Stimulated activated CD4-positive, alpha-beta T cell treated with anti-CD3 and anti-CD28 coated beads, TNF-alpha, amount 100 ng/mL, for 4 hours (primary cell): ENCODE results near the gene MYL4.
"Not testable (repeated sequence)": the region's sequence is repeated elsewhere in the genome, so short reads cannot be mapped to it uniquely, and the experiment has no call there.

Experiments used
- DNase-seq, 3 experiments: peaks; one replicate each; pipeline ENCODE4 v3.0.0-alpha.2; 2020; ENCODE audit warnings: low read depth in 3 of 3

The MYL4 gene

DNA sequence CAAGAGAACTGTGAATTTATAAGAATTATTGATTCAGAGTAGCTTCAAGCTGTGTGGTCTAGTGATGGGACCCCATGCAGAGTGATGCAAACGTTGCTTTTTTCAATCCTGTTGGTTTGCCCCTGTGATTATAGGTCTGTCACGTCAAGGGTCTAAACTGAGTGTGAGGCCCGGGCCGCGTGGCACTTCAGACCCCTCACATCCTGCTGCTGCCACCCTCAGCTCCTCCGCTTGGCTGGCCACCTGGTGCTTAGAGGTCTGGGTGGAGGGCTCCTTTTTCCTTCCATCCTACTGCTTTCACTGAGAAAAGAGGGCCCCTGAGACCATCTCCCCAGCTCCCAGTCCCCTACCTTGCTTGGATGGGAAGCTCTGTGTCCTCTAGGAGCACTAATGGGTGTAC lies 12.0 kb downstream of the MYL4 start:
- no peak for DNase-seq

DNA sequence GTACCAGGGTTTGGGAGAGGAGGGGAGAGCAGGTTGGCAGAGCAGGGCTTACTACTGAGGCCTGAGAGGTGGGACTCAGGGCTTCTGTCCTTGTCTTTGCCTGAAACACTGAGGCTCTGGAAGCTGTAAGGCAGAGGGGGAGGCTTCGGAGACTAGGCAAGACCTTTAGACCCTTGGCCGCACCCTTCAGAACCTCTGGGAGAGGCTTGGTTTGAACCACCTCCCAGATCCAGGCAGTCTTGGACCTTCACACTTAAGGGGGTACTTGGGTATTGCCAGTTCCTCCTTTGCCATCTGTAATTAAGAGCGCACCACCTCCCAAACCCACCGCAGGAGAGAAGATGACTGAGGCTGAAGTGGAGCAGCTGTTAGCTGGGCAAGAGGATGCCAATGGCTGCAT lies 12.9 kb downstream of the MYL4 start:
- DNase-seq, result no peak

DNA sequence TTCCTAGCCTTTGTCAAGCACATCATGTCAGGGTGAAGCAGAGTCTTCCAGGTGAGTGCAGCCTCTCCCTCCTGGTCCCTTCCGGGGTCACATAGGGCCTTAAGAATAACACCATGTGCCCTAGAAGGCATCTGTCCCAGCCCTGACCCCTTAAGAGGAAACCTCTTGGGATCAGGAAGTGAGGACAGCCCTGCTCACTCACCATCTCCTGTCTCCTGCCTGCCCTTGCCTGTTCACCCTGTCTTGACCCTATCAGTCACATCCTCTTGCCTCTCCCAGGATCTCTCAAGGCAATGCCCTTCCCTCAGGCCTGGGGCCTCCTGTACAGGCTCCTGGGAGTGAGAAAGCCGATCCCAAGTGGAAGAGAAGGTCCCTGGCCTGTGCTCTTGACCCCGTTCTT lies 13.9 kb downstream of the MYL4 start:
- DNase-seq, result no peak

DNA sequence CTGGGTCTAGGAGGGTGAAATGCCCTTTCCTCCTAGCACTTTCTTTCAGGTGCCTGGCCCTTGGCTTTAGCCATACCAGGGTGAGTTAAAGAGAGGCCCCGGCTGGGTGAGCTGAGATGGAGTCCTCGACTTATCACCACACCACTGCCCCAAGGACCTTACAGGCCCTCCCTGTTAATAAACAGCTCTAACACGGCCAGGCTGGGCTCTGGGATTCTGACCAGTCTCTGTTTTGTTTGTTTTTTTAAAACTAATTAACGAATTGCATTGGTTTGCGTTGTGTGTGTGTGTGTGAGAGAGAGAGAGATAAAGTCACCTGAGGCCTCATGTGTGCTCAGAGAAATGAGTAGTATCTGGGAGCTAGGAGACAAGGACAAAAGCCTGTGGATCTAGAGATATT lies 14.3 kb downstream of the MYL4 start:
- no peak for DNase-seq

DNA sequence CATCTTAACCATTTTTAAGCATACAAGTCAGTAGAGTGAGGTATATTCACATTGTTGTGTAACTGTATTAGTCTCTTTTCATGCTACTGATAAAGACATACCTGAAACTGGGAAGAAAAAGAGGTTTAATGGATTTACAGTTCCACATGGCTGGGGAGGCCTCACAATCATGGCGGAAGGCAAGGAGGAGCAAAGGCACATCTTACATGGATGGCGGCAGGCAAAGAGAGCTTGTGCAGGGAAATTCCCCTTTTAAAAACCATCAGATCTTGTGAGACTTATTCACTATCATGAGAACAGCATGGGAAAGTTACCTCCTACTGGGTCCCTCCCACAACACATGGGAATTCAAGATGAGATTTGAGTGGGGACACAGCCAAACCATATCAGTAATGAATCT lies 14.9 kb downstream of the MYL4 start:
- not testable (repeated sequence) for DNase-seq

DNA sequence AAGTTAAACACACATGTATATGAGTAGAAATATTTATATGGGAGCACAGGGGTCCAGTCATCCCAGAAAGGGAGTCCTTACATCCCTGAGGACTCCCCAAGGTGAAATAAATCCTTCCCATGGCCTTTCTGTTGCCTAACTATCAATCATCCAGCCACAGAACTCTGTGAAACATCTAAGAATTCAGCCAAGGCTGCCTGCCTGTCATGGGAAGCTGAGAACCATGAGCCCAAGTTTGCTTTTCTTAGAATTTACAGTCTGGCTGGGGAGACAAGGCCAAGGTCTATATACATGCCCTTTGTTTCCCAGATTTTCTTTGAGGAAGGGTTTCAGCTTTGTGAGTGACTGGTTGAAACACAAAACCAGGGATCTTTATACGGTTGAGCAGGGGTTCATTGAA lies 15.8 kb downstream of the MYL4 start:
- no peak for DNase-seq

DNA sequence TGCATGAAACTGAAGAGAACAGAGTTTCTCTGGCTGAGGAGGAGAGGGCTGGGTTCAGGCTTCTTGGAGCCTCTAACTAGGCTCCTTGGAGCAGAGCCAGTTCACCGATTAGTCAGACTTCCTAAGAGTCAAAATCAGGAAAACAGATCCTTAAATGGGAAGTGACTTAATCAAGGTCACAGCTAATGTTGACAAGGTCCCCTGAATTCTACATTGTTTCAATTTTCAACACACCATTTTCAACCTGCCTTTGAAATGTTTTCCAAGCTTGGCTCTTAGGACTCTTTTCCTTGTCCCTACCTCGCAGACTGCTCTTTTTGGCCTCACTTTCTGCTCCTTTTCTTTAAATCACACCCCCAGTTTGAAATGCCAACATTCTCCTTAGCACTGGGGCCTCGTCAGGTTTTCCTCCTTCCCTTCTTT lies 16.3 kb downstream of the MYL4 start:
- DNase-seq, result no peak

DNA sequence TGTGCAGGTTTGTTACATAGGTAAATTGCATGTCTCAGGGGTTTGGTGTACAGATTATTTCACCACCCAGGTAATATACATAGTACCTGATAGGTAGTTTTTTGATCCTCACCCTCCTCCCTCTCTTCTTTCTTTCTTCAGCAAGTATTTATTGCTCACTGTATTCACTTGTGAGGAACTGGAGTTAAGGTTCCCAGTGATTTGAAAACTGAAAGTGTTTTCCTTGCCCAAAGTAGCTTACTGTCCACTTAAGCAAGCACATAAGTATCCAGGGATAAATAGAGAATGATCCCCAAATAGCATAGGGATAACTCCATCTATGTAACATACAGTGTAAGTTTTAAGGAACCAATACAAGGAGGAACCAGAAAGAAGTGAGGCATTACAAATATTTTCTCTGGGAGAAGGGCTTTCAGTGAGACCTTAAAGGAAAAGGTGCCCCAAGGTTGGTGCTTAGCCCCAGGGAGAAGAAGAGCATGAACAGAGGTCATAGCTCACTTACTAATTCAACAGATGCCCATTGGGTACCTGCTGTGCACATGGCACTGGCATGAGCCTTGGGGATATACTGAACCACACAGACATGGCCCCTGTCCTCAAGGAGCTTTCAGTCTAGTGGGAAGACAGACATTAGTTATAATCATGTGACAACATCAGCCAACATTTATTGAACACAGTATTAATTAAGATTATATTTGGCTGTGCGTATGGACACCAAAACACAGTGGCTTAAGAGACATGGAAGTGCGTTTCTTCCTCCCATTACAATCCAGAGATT lies 17.0 kb downstream of the MYL4 start:
- DNase-seq, result no peak

DNA sequence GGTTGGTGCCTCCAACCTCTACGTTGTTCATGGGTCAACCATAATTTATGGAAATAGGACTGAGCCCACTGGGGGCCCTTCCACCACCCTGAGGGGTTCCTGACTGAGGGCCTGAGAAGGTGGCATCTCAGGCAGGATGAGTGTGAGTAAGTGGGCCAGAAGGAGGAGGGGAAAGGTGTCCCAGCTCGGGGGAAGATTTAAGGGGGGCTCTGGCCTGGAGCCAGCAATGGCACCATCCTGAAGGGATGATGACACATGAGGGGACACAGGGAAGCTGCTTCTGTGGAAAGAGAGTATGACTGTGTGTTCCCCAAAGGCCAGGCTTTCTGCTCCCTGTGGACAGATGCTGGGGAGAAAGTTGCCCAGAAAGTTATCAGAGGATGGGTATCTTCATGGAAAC lies 18.7 kb downstream of the MYL4 start:
- no peak for DNase-seq

DNA sequence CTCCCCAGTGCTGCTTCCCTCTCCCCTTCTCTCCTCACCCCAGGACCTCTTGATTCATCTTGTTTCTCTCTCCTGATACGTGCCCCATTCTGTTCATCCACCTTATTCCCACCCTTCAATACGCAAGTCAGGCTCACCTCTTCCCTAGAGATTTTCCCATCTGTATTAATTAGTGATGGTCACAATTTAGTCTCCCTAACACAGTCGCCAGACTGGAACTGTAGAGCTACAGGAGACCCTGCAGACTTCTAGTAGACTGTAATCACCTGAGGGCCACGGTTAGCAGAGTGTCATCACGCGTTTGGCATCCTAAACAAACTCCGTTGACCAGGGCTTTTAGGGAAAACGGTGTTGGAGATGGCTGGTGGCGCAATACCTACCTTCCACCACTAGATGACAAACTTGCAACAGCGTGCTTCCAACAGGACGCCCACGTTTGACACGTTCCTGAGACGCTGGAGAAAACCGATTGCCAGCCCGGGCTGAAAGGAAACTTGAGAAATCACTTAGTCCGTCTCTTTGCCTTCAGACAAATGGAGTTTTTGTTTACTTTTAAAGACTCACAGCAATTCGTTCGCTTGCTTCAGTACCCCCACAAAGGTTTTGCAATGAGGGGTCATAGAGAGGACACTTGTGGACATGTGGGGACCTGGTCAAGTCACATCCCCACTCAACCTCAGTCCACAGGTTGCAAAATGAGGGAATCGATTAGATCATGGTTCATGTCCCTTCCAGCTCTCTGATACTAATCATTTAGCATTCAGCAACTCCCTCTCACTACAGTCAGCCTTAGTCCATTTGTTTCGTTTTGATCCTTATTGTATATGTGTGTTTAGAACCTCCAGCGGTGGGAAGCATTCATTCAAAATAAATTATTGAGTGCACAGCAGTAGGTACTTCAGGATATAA lies 20.6 kb downstream of the MYL4 start:
- peak; percentile 34 to 61 (median 59) for DNase-seq

DNA sequence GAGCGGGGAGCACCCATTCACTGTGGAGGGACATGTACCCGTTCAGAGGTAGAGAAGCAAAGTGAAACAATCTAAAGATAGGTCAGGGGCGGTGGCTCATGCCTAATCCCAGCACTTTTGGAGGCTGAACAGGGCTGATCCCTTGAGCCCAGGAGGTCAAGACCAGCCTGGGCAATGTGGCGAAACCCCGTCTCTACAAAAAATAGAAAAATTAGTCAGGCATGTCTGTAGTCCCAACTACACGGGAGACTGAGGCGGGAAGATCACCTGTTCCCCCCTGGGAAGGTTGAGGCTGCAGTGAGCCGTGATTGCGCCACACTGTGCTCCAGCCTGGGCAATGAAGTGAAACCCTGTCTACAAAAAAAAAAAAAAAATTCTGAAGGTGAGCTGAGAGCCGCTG lies 21.7 kb downstream of the MYL4 start:
- no peak for DNase-seq

DNA sequence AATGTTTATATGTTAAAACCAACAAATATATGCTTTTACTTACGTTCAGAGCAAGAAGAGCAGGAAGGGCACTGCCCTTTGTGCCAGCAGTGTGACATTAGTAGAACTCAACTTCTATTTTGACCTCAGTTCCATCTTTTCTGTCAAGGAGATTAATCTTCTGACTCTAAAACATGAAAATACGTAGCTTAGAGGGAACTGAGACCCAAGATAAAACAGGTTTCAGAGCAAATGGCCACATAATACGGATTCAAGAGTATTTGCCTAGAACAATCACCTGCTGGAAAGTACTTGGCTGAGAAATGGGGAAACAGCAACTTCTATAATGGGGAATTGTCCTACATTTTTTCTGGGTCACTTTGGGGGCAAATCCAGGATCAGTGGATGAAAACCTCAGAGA lies 22.2 kb downstream of the MYL4 start:
- no peak for DNase-seq

DNA sequence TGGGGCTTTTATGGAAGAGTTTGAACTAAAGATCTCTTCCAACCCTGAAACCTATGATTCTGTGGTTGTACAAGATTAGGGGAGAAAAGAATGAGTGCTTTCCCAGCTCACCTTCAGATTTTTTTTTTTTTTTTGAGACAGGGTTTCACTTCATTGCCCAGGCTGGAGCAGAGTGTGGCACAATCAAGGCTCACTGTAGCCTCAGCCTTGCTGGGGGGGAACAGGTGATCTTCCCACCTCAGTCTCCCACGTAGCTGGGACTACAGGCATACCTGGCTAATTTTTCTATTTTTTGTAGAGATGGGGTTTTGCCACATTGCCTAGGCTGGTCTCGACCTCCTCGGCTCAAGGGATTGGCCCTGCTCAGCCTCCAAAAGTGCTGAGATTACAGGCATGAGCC lies 22.7 kb downstream of the MYL4 start:
- DNase-seq, result no peak

DNA sequence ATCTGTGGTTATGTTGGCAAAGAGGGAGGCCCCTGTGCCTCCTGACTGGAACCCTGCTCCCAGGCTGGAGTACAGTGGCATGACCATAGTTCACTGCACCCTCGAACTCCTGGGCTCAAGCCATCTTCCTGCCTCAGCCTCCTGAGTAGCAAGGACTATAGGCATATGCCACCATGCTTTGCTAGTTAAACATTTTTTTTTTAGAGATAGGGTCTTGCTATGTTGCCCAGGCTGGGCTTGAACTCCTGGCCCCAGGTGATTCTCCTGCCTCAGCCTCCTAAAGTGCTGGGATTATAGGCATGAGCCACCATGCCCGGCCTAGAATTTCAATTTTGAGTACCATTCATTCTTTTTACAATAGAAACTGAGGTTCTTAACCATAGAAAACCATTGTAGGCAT lies 23.3 kb downstream of the MYL4 start:
- no peak for DNase-seq

DNA sequence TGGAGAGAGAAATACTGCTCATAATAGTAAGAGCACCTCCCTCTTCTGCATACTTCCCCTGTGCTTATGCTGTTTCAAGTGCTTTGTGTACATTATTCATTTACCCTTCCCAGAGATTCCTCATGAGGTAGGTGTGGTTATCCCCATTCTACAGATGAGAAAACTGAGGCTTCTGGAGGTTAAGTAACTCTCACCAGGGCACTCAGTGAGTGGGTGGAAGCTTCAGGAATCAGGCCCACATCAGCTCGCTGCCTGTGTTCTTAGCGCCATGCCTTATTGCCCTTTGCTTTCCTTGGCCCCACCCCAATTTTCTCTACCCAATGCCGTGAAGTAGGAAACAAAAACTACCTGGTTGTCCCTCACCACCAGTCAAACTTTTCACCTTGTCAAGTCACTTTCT lies 26.4 kb downstream of the MYL4 start:
- DNase-seq, result no peak

DNA sequence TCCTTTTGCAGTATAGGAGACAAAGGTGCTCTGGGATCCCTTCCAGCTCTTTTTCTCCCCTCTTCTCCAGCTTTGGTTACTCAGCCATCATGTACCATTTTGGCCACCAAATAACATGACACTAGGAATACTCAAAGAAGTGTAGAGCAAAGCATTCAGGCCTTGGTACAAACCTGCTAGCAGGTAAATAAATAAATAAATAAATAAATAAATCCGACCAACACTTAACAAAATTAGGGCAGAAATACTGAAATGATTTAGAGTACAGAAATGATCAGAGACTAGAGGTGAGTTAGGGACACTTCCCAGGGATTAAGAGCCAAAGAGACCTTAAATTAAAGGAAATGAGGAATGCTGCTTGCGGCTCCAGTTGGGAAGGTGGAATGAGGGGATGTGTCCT lies 26.8 kb downstream of the MYL4 start:
- no peak for DNase-seq

DNA sequence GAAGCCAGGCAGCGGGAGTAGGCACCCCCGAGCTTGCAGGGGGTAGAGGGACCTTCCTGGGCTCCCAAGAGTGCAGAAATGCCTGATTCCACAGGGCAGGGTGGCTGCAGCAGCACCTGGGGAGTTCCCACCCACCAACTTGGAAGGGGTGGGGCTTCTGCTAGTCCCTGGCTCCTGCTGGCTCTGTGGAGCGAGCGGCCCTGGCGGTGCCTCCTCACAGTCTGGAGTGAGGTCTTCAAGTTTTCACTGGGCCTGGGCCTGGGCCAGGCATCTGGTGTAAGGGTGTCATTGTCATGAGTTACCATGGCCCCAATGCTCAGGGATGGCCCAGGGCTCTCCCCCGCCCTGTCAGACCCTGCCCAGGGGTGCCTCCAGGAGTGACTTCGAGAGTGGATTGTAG lies 28.7 kb downstream of the MYL4 start:
- DNase-seq, result no peak

DNA sequence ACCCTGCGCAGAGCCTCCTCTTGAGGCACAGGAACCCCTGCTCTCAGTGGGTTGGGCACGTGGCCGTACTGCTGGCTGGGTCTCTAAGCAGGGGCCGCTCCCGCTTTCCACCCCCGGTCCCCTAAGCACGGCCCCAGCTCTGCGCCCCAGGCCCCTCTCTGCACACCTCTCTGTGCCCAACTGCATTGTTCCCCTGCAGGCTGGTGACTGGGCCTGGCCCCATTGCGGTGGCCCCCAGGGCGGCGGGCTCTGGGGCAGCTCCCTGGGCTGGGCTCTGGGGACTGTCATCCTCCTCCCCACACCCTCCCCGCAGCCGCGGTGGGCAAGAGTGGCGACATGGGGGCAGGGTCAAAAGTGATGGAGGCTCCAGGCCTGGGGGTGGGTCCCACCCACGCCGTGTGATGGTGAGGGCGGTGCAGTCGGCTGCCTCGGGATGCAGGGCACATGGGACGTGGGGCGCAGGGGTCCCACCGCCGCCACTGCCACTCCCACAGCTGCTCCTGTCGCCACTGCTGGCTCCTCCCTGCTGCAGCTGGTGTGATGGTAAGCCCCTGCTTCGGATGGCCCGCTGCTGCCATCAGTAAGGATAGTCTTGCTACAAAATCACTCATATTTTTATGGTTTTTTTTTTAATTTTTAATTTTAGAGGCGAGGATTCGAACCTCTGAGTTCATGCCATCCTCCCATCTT lies 29.3 kb downstream of the MYL4 start:
- no peak for DNase-seq

DNA sequence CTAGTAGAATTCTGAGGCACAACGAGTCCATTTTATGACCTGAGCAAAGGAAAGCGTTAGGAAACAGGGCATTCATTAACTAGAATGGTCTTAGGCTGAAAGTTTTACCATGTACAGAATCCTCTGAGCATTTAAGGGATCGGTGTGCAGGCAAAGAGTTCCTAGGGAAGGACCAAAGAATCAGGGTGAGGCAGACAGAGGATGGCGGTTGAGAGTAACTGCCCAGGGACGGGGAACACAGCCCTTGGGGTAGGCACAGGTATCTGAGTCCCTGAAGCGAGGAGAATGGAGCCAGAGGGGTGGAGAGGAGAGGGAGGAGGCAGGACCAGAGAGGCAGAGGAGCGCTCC lies 30.4 kb downstream of the MYL4 start:
- no peak for DNase-seq

DNA sequence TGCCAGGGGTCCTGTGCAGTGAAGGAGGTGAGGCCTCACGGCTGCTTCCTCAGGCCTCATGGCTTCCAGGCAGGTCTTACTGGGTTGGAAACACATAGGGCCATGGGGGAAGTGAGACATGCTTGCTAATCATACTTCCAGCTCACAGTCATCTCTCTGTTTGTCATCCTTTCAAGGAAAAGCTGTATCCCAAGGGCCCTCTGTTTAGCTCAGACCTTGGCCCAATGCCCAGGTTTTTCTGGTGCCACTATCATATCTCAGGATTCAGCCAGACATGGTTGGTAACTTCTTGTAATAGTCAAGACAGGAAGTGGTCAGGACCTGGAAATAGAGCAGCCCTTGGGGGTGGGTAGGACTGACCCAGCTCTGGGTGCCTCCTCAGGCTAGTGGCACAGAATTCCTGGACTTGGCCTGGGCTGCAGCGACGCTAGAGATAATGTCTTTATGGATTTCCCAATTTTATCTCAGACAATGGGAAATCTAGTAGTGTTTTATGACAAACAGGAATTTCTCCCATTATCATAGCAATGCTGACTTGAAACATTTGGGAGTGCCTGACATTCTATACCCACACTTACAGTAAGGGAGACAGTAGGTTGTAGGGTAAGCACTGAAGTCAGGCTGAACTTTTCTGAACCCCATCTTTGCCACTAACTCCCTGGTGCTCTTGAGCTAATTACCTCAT lies 31.0 kb downstream of the MYL4 start:
- no peak for DNase-seq

DNA sequence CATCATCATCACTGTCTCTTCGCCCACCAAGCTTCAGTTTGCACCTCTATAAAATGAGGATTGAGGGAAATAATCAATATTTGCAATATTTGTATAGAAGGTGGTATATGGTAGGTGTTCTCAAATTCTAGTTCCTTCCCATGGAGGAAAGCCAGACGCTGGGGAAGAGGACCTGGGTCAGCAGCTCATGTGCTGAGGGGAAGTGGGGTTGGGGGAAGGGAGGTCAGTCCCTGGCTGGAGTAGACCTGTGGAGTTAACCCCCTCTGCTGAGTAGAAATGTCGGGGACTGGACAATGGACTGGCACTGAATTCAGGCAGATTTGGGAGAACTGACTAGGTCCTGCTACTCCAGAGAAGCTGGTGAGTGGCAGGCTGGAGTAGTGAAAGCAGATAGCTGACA lies 31.7 kb downstream of the MYL4 start:
- no peak for DNase-seq

DNA sequence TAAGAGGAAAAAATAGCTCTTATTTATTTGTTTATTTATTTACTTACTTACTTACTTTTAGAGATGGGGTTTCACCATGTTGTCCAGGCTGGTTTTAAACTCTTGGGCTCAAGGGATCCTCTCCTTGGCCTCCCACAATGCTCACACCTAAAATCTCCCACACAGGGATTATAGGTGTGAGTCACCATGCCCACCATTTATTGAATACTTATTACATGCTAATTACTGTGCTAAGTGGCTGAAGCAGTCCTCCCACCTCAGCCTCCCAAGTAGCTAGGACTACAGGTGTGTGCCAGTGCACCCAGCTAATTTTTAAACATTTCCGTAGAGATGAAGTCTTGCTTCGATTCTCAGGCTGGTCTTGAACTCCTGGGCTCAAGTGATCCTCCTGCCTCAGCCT lies 33.5 kb downstream of the MYL4 start:
- DNase-seq, result no peak
